ENCODE results near the gene WHRN.
A peak's percentile ranks its signal among the peaks of the same experiment; 100 is the strongest.

The WHRN gene

DNA sequence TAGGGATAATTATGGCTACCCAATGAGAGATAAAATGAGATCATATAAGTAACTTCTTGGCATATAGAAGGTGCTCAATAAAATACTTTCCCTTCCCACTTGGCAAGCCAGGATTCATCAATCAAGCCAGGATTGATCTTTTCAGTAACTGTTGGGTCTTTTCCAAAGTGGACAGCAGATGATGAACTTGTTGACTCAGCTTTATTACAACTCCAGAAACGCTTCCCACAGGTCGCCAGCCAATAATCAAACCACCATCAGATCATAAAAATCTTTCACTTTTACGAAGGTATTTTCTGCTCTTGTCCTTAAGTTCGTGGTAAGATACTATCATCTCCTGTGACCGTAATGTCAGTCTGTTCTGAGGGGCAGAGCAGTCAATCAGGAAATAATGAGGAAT is 39.8 kb upstream of the WHRN start:
- TF ChIP-seq, protein P1, sequence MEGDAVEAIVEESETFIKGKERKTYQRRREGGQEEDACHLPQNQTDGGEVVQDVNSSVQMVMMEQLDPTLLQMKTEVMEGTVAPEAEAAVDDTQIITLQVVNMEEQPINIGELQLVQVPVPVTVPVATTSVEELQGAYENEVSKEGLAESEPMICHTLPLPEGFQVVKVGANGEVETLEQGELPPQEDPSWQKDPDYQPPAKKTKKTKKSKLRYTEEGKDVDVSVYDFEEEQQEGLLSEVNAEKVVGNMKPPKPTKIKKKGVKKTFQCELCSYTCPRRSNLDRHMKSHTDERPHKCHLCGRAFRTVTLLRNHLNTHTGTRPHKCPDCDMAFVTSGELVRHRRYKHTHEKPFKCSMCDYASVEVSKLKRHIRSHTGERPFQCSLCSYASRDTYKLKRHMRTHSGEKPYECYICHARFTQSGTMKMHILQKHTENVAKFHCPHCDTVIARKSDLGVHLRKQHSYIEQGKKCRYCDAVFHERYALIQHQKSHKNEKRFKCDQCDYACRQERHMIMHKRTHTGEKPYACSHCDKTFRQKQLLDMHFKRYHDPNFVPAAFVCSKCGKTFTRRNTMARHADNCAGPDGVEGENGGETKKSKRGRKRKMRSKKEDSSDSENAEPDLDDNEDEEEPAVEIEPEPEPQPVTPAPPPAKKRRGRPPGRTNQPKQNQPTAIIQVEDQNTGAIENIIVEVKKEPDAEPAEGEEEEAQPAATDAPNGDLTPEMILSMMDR (conservative IDR thresholded peaks at IDR 0.05; ENCODE audit: low read depth, low read length) = no peak
- H3K4me3 ChIP-seq (ENCODE audit: low read depth, low read length) = no peak overlapping the region
- no peak for DNase-seq (ENCODE audit: low read depth)

DNA sequence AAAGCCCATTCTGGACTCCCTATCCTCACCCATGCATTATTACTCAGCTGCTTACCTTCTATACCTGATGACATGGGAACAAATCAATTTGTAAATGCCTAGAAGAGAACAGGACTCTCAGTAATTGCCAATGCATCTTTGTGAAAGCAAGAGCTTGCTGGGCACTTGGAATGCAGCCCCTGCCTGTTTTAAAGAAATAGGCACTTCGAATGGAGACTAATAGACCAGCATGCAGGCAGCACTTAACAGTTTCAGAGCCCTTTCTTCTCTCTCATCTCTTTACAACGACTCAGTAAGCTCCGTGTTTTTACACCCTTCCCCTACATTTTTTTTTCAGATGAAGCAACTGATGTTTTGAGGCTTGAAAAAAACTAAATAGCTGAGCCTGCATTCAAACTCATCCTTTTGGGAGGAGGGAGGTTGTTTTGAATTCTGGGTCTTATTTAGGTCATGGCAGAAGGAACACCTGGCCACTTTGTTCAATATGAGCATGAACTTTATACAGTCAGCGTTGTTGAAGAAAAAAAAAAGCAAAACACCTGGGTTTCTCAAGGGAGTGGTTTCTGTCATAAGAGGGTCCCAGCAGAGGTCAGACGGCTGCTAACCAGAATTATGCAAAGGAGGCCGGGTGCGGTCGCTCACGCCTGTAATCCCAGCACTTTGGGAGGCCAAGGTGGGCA is 34.6 kb upstream of the WHRN start:
- TF ChIP-seq, protein P1 (conservative IDR thresholded peaks at IDR 0.05; ENCODE audit: low read depth, low read length) = no peak
- DNase-seq (ENCODE audit: low read depth) = no peak
- no peak overlapping the region for H3K4me3 ChIP-seq (ENCODE audit: low read depth, low read length)

DNA sequence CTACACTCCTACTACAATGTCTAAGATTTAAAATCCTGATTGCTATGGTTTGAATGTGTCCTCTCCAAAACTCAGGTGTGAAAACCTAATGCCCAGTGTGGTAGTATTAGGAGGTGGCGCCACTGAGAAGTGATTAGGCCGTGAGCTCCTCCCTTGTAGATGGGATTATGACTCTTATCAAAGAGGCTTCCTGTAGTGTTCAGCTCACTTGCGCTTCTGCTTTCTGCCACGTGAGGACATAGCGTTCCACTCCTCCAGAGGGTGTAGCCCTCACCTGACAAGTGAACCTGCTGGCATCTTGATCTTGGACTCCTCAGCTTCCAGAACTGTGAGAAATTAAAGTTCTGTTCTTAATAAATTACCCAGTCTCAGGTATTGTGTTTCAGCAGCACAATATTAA is 33.0 kb upstream of the WHRN start:
- peak; percentile 23 for DNase-seq (ENCODE audit: low read depth)
- no peak overlapping the region for H3K4me3 ChIP-seq (ENCODE audit: low read depth, low read length)
- TF ChIP-seq, protein P1 (conservative IDR thresholded peaks at IDR 0.05; ENCODE audit: low read depth, low read length) = peak; percentile 28

DNA sequence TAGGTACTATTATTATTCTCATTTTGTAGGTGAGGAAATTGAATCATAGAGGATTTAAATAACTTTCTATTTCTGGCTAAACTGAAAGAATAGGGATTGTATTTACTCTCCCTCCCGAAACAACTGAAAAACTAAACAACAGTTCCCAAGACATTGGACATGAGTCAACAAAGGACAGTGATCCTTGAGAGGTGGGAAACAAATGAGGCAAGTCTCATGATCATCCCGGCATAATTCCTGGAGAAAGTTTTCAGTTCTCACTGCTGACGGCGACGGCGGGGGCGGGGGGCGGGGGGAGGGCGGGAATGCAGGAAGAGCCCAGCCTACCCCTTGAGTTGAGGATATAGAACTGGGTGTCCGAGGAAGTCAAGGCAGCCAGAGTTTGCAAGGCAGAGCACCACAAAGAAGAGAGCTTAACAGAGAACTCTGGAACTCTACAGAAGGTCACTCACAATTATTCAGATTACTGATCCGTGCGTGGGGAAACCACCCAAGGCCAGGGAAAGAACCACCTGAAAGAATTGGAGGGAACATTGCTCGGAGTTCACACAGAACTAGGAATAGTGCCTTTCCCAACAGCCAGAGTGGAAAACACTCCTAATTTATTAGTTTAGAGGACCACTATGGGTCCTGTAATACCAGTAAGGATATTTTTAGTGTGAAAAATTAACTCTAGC is 27.4 kb upstream of the WHRN start:
- peak overlapping the region; percentile 42 for H3K4me3 ChIP-seq (ENCODE audit: low read depth, low read length)
- DNase-seq (ENCODE audit: low read depth) = no peak
- TF ChIP-seq, protein P1 (conservative IDR thresholded peaks at IDR 0.05; ENCODE audit: low read depth, low read length) = no peak

DNA sequence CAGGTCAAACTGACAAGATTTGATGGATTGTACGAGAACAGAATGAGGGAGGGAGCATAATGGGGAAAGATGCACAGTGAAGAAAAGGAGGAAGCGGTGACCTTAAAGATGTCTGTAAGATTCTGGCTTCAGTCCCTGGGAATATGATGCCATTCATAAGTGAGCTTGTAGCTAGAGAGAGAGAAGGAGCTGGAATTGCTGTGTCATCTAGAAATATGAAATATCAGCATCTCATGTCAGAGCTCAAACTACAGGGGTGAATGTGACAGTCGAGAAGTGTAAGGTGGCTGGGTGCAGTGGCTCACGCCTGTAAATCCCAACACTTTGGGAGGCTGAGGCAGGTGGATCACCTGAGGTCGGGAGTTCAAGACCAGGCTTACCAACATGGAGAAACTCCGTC is 24.0 kb upstream of the WHRN start:
- TF ChIP-seq, protein P1 (conservative IDR thresholded peaks at IDR 0.05; ENCODE audit: low read depth, low read length) = no peak
- no peak for DNase-seq (ENCODE audit: low read depth)
- H3K4me3 ChIP-seq (ENCODE audit: low read depth, low read length) = no peak overlapping the region

DNA sequence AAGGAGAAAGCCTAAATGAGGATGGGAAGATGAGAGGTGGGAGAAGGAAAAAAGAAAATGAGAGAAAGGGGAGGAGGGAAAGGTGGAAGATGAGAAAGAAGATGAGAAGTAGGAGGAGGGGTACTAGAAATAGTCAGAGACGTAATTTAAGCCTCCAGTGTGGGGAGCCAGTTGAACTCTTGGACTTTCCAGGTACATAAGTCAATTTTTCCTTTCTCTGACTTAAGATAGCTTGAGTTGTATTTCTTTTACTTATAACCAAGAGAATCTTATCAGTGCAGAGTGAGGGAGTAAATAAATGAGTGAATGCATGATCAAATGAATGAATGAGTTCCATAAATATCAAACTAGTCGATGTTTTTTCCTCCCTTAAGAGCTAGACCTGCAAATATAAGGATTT is 21.5 kb upstream of the WHRN start:
- DNase-seq (ENCODE audit: low read depth) = no peak
- TF ChIP-seq, protein P1 (conservative IDR thresholded peaks at IDR 0.05; ENCODE audit: low read depth, low read length) = no peak

DNA sequence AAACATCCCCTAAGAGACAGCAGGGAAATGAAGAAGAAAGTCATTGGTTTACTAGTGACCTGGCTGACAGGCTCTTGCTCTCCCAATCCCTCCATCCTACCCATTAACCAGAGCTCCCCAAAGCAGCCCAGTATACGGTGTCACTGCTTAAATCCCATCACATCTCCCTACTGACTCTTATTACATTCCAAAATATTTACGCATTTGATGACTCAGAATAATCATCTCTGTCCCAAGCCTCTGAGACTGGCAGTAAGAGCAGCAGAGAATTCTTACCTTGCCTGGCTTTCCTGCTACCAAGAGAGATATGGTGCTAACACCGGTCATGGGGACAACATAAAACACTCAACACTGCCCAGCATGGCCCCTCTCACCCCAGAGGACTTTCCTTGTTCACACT is 20.2 kb upstream of the WHRN start:
- TF ChIP-seq, protein P1 (conservative IDR thresholded peaks at IDR 0.05; ENCODE audit: low read depth, low read length) = no peak
- peak; percentile 38 for DNase-seq (ENCODE audit: low read depth)
- no peak overlapping the region for H3K4me3 ChIP-seq (ENCODE audit: low read depth, low read length)

More for the DNA sequence above, 21.5 kb upstream of the WHRN start:
- H3K4me3 ChIP-seq (ENCODE audit: low read depth, low read length) = no peak overlapping the region

Data from choroid plexus epithelial cell (primary cell).